Endothelial cell of umbilical vein (primary cell): ENCODE data around the gene UNCX. TPM values are rescaled to one million over a fixed set of nuclear protein-coding genes. Genes with fewer than 3 reads are reported as not detected.
"Not testable (repeated sequence)": the region's sequence is repeated elsewhere in the genome, so short reads cannot be mapped to it uniquely, and the experiment has no call there.

Source experiments
- BruUV-seq: library from RNA; stranded (reverse); fragments of 400-500 nt; replicated peaks from 2 replicates; lab custom pipeline; 2021; lab: Mats Ljungman, UMichigan
- CTCF ChIA-PET: fragments of 300-600, 350-600 bp; sonication (Branson Sonifier 250); formaldehyde crosslinking; loops from one replicate; lab custom pipeline; 2021; ENCODE audit warnings: antibody characterized with exemption, inconsistent platforms; lab: Charles Lee
- POLR2A ChIA-PET: fragments of 300-600, 350-600 bp; sonication (Branson Sonifier 250); formaldehyde crosslinking; loops from one replicate; lab custom pipeline; 2021; ENCODE audit warnings: antibody characterized with exemption, inconsistent platforms; lab: Charles Lee
- DNase-seq: peaks from one replicate; pipeline ENCODE4 v3.0.0-alpha.2; 2011; ENCODE audit warnings: low read depth, low spot score
- FAIRE-seq: peaks from 2 replicates; lab custom pipeline; 2011; peaks lifted over from hg19 to GRCh38; lab: Jason Lieb, UNC
- H2AFZ ChIP-seq: 2 replicates; pipeline ENCODE4 v1.6.0; 2012; ENCODE audit warnings: low read depth, low read length, control low read depth, inconsistent platforms
- H3K27ac ChIP-seq: 2 replicates; pipeline ENCODE4 v1.5.1; 2011; ENCODE audit warnings: low read depth, mild to moderate bottlenecking, control low read depth, low read length, moderate library complexity; ENCODE audit not compliant: insufficient read depth
- H3K27me3 ChIP-seq, 2 experiments: 2 replicates each; pipeline versions ENCODE4 v1.6.0 to v1.6.1; 2011; ENCODE audit warnings: low read length in 2 of 2, mixed read lengths in 1 of 2; ENCODE audit not compliant: control insufficient read depth in 2 of 2, insufficient read depth in 2 of 2
- H3K36me3 ChIP-seq, 2 experiments: 2 replicates in 1 of 2; 3 replicates in 1 of 2; pipeline ENCODE4 v1.5.1; 2011; ENCODE audit warnings: low read length in 2 of 2, mild to moderate bottlenecking in 1 of 2, moderate library complexity in 1 of 2; ENCODE audit not compliant: control insufficient read depth in 2 of 2, insufficient read depth in 2 of 2; ENCODE audit errors: extremely low read depth in 1 of 2
- H3K4me1 ChIP-seq: 3 replicates; pipeline ENCODE4 v1.5.1; 2011; ENCODE audit warnings: mild to moderate bottlenecking, low read length; ENCODE audit not compliant: control insufficient read depth, insufficient read depth; ENCODE audit errors: extremely low read depth
- H3K4me2 ChIP-seq: 2 replicates; pipeline ENCODE4 v1.6.1; 2011; ENCODE audit warnings: low read length, control low read depth, mixed read lengths; ENCODE audit not compliant: insufficient read depth
- H3K4me3 ChIP-seq, 3 experiments: fragments of 200-600 bp in 1 of 3; sonication (generic), shearing (Covaris generic) in 1 of 3; replicated peaks in 1 of 3; 2 replicates each; pipeline ENCODE4 v1.5.1; 2011 to 2016; ENCODE audit warnings: control low read depth in 3 of 3, low read length in 3 of 3, mild to moderate bottlenecking in 2 of 3, inconsistent platforms in 1 of 3, low read depth in 1 of 3, moderate library complexity in 1 of 3; ENCODE audit not compliant: insufficient read depth in 1 of 3
- H3K79me2 ChIP-seq: 2 replicates; pipeline ENCODE4 v1.6.0; 2012; ENCODE audit warnings: low read length, inconsistent platforms; ENCODE audit not compliant: control insufficient read depth, insufficient read depth
- H3K9ac ChIP-seq: replicated peaks from 2 replicates; pipeline ENCODE3; 2011; ENCODE audit warnings: low read length, control low read depth; ENCODE audit not compliant: insufficient read depth; ENCODE audit errors: extremely low read depth
- H3K9me1 ChIP-seq: replicated peaks from 3 replicates; pipeline ENCODE4 v1.6.0; 2011; ENCODE audit warnings: mild to moderate bottlenecking, low read length; ENCODE audit not compliant: control insufficient read depth, insufficient read depth; ENCODE audit errors: extremely low read depth
- H3K9me3 ChIP-seq: replicated peaks from 2 replicates; pipeline ENCODE4 v1.5.1; 2012; ENCODE audit warnings: low read length, inconsistent platforms; ENCODE audit not compliant: control insufficient read depth, insufficient read depth
- H4K20me1 ChIP-seq: replicated peaks from 2 replicates; pipeline ENCODE3; 2011; ENCODE audit warnings: mild to moderate bottlenecking, low read length; ENCODE audit not compliant: control insufficient read depth, insufficient read depth; ENCODE audit errors: extremely low read depth
- EZH2 ChIP-seq: IDR thresholded peaks from 2 replicates; pipeline ENCODE4 v1.6.1; 2012; ENCODE audit warnings: borderline replicate concordance, low read depth, mild to moderate bottlenecking, moderate library complexity, low read length, inconsistent platforms; ENCODE audit not compliant: severe bottlenecking
- FOS ChIP-seq: IDR thresholded peaks from 2 replicates; pipeline ENCODE4 v1.6.1; 2011; ENCODE audit warnings: mild to moderate bottlenecking, low read length, moderate library complexity, borderline replicate concordance; ENCODE audit not compliant: insufficient read depth
- GATA2 ChIP-seq: IDR thresholded peaks from 2 replicates; pipeline ENCODE4 v1.7.0; 2011; ENCODE audit warnings: low read depth, mild to moderate bottlenecking, moderate library complexity, mixed read lengths, low read length; ENCODE audit not compliant: insufficient read length, insufficient read depth
- JUN ChIP-seq: IDR thresholded peaks from 2 replicates; pipeline ENCODE4 v1.6.1; 2011; ENCODE audit warnings: borderline replicate concordance, low read depth; ENCODE audit not compliant: insufficient read length, insufficient read depth
- MAX ChIP-seq: IDR thresholded peaks from 2 replicates; pipeline ENCODE4 v1.6.1; 2011; ENCODE audit not compliant: insufficient read depth, insufficient read length
- MYC ChIP-seq: IDR thresholded peaks from one replicate; pipeline ENCODE4 v1.6.1; 2011; ENCODE audit warnings: mild to moderate bottlenecking, low read depth, low read length
- POLR2A ChIP-seq: IDR thresholded peaks from 2 replicates; pipeline ENCODE4 v1.6.1; 2012; ENCODE audit warnings: low read depth, mild to moderate bottlenecking, control low read depth, low read length
- POLR2AphosphoS5 ChIP-seq: IDR thresholded peaks from 2 replicates; pipeline ENCODE4 v1.6.1; 2012; ENCODE audit warnings: low read depth, mild to moderate bottlenecking, control low read depth, low read length, moderate library complexity; ENCODE audit not compliant: insufficient read depth
- dilution Hi-C: fragments of 300-500 bp; cut with MboI; formaldehyde crosslinking; loops from one replicate; pipeline ENCODE4 v1.15.0; 2019; ENCODE audit warnings: low sequenced_read_pairs; ENCODE audit not compliant: extremely low pct_ligation_motif_present
- intact Hi-C: fragments of 100-400 bp; cut with micrococcal nuclease; formaldehyde crosslinking; loops from one replicate; pipeline ENCODE4 v1.10.0; 2022
- polyA plus RNA-seq, 4 experiments: library from polyadenylated mRNA; depleted of rRNA in 3 of 4; stranded (reverse) in 3 of 4; unstranded in 1 of 4; fragments of >200 nt; gene quantifications; 2 replicates each; pipeline versions ENCODE4 v1.2.1 to v1.2.3, GENCODE V29; 2011 to 2012; ENCODE audit warnings: missing spikeins in 1 of 4
- total RNA-seq: library from RNA; stranded (reverse); gene quantifications from 2 replicates; pipeline ENCODE4 v1.2.3, GENCODE V29; 2021
- TF ChIP-seq, protein P1 (sequence below), 2 donors: IDR thresholded peaks; 1 replicate in 1 of 2; 2 replicates in 1 of 2; pipeline ENCODE4 v1.5.1; 2011; ENCODE audit warnings: low read length in 2 of 2, mild to moderate bottlenecking in 2 of 2, moderate library complexity in 2 of 2, control low read depth in 1 of 2, inconsistent platforms in 1 of 2, low read depth in 1 of 2; ENCODE audit not compliant: insufficient read depth in 1 of 2; ENCODE audit errors: extremely low read depth in 1 of 2

UNCX gene
- total and polyA plus RNA-seq, 2 donors (not counting 3 experiments of a cell fraction or from before 2014, with no cell fraction given) = not detected

DNA sequence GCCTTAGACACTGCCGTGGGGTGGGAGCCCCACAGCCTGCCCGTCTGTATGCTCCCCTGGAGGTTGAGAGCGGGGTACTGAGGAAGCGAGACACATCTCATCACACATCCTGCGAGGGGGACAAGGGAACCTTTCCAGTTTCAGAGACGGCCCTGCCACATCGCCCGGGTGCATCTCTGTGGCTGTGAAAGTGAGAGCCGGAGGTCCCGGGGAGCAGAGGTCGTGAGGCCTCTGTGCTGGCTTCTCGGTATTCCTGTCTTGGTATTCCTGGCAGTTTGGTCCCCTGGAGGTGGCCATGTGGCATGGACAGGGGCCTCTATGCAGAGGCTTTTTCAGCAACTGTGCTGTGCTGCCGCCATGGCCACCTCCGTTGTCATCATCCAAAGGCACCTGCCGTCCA, 30.8 kb upstream of the UNCX start:
- Histone ChIP-seq H3K4me1 (no peaks in the 10 kb centered on the region), H3K79me2 (no peaks in the 10 kb centered on the region), H3K36me3 (no peaks in the 10 kb centered on the region), H3K27me3 (no peaks in the 10 kb centered on the region), H3K9ac (no peak overlapping the region), H3K27ac (no peak overlapping the region), H3K4me2 (no peak overlapping the region), H2AFZ (no peak overlapping the region), H4K20me1 (no peaks in the 10 kb centered on the region), H3K4me3 (no peak overlapping the region), H3K9me1 (no peaks in the 10 kb centered on the region), H3K9me3 (no peaks in the 10 kb centered on the region)
- no peak for DNase-seq
- ChIA-PET CTCF (no interaction called here), POLR2A (no interaction called here)
- TF ChIP-seq FOS (no peak), POLR2AphosphoS5 (no peak), EZH2 (no peak), MYC (no peak), MAX (no peak), JUN (no peak), GATA2 (no peak), POLR2A (no peak)
- TF ChIP-seq, protein P1, sequence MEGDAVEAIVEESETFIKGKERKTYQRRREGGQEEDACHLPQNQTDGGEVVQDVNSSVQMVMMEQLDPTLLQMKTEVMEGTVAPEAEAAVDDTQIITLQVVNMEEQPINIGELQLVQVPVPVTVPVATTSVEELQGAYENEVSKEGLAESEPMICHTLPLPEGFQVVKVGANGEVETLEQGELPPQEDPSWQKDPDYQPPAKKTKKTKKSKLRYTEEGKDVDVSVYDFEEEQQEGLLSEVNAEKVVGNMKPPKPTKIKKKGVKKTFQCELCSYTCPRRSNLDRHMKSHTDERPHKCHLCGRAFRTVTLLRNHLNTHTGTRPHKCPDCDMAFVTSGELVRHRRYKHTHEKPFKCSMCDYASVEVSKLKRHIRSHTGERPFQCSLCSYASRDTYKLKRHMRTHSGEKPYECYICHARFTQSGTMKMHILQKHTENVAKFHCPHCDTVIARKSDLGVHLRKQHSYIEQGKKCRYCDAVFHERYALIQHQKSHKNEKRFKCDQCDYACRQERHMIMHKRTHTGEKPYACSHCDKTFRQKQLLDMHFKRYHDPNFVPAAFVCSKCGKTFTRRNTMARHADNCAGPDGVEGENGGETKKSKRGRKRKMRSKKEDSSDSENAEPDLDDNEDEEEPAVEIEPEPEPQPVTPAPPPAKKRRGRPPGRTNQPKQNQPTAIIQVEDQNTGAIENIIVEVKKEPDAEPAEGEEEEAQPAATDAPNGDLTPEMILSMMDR (IDR thresholded peaks at IDR 0.05; ENCODE audit: extremely low read depth in 1 of 2, insufficient read depth in 1 of 2, low read depth in 1 of 2, low read length in 2 of 2) = no peak
- BruUV-seq = no TSS peak
- intact Hi-C loops (no loop called here), dilution Hi-C loops (no loop called here)
- no peak for FAIRE-seq

DNA sequence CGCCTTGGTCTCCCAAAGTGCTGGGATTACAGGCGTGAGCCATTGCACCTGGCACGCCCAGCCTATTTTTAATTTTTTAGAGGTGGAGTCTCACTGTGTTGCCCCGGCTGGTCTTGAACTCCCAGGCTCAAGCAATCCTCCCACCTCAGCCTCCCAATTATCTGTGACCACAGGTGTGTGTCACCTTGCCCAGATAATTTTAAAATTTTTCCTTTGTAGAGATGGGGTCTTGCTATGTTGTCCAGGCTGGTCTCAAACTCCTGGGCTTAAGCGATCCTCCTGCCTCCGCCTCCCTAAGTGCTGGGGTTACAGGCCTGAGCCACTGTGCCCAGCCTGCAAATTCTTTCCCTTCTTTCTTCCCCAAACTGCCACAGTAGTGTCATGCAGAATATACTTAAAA, 29.8 kb upstream of the UNCX start:
- DNase-seq, BruUV-seq, FAIRE-seq: not testable (repeated sequence)

More for the DNA sequence above, 29.8 kb upstream of the UNCX start:
- H3K9ac ChIP-seq, H2AFZ ChIP-seq, H4K20me1 ChIP-seq, H3K36me3 ChIP-seq, H3K27me3 ChIP-seq, intact Hi-C loops, H3K27ac ChIP-seq, H3K79me2 ChIP-seq, H3K4me2 ChIP-seq, dilution Hi-C loops, POLR2A ChIA-PET, H3K9me3 ChIP-seq, H3K4me3 ChIP-seq, H3K9me1 ChIP-seq, H3K4me1 ChIP-seq: not testable (repeated sequence)
- CTCF ChIA-PET = interaction anchor here (0.8 kb wide), 1 partner anchor 11 kb away, joined by 8 read pairs; no protein-coding TSS in a partner anchor
